ENCODE measurements around the gene TRAF1.

DNA sequence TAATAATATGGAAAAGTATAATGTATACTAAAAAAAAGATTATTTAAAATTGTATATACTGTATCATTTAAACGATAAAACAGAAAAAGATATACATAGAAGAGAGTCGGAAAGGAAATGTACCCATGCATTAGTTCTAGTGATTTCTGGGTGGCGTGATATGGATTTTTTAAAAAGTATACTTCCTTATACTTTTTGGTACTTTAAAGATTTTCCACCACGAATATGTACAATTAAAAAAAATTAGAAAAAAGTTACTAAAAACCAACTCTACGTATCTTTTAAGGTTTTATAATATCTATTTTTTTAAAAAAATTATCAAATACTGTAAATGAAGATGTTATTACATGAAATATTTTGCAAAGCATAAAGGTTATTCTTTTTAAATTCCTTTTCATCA lies 61.9 kb downstream of the TRAF1 start:
- no peak for TF ChIP-seq CTCF (IDR thresholded peaks at IDR 0.05; ENCODE audit: insufficient read depth, low read length, poor library complexity, severe bottlenecking)
- no peak for TF ChIP-seq EZH2phosphoT487 (conservative IDR thresholded peaks at IDR 0.05; ENCODE audit: low read length)

All from SU-DHL-6 (cell line).